Astrocyte (in vitro differentiated cells and primary cell): Measurements from ENCODE around the gene DPF3. TPM values are rescaled to one million over a fixed set of nuclear protein-coding genes. Genes with fewer than 3 reads are reported as not detected.

Experiments used
- DNase-seq: peaks from one replicate; pipeline ENCODE4 v3.0.0-alpha.2; 2010; ENCODE audit warnings: low read depth
- FAIRE-seq: peaks from 2 replicates; lab custom pipeline; 2011; peaks lifted over from hg19 to GRCh38; lab: Jason Lieb, UNC
- H2AFZ ChIP-seq: 2 replicates; pipeline ENCODE4 v1.6.0; 2012; ENCODE audit warnings: low read depth, low read length, inconsistent platforms
- H3K27ac ChIP-seq: 2 replicates; pipeline ENCODE4 v1.5.1; 2011; ENCODE audit warnings: low read depth, low read length, inconsistent platforms
- H3K27me3 ChIP-seq: 2 replicates; pipeline ENCODE4 v1.6.0; 2011; ENCODE audit warnings: low read length, inconsistent platforms; ENCODE audit not compliant: insufficient read depth
- H3K36me3 ChIP-seq: 2 replicates; pipeline ENCODE4 v1.5.1; 2011; ENCODE audit warnings: low read length, inconsistent platforms; ENCODE audit not compliant: insufficient read depth
- H3K4me1 ChIP-seq: 2 replicates; pipeline ENCODE4 v1.5.1; 2011; ENCODE audit warnings: low read length, inconsistent platforms; ENCODE audit not compliant: insufficient read depth
- H3K4me2 ChIP-seq: 2 replicates; pipeline ENCODE4 v1.6.0; 2012; ENCODE audit warnings: low read length, inconsistent platforms
- H3K4me3 ChIP-seq: 2 replicates; pipeline ENCODE4 v1.5.1; 2011; ENCODE audit warnings: low read depth, mild to moderate bottlenecking, low read length, inconsistent platforms; ENCODE audit not compliant: insufficient read depth
- H3K79me2 ChIP-seq: 2 replicates; pipeline ENCODE4 v1.6.0; 2012; ENCODE audit warnings: mild to moderate bottlenecking, low read length, inconsistent platforms; ENCODE audit not compliant: insufficient read depth
- H3K9ac ChIP-seq: 2 replicates; pipeline ENCODE4 v1.6.0; 2012; ENCODE audit warnings: mild to moderate bottlenecking, low read length, inconsistent platforms
- H3K9me3 ChIP-seq: 2 replicates; pipeline ENCODE4 v1.5.1; 2012; ENCODE audit warnings: low read depth, mild to moderate bottlenecking, low read length, inconsistent platforms; ENCODE audit not compliant: insufficient read depth
- H4K20me1 ChIP-seq: 2 replicates; pipeline ENCODE4 v1.6.0; 2012; ENCODE audit warnings: low read length, inconsistent platforms; ENCODE audit not compliant: insufficient read depth
- H3K27ac Mint-ChIP-seq: one replicate; pipeline ENCODE4 v1.8.0; 2021; ENCODE audit warnings: mild to moderate bottlenecking, mixed read lengths; ENCODE audit not compliant: unreplicated experiment
- H3K27me3 Mint-ChIP-seq: one replicate; pipeline ENCODE4 v1.8.0; 2021; ENCODE audit warnings: low read depth, mixed read lengths; ENCODE audit not compliant: unreplicated experiment
- H3K36me3 Mint-ChIP-seq: one replicate; pipeline ENCODE4 v1.8.0; 2021; ENCODE audit warnings: low read depth, mixed read lengths; ENCODE audit not compliant: unreplicated experiment
- H3K4me1 Mint-ChIP-seq: one replicate; pipeline ENCODE4 v1.8.0; 2021; ENCODE audit warnings: low read depth, mixed read lengths; ENCODE audit not compliant: unreplicated experiment
- H3K4me3 Mint-ChIP-seq: one replicate; pipeline ENCODE4 v1.8.0; 2021; ENCODE audit warnings: mild to moderate bottlenecking, moderate library complexity, mixed read lengths; ENCODE audit not compliant: unreplicated experiment
- H3K9me3 Mint-ChIP-seq: one replicate; pipeline ENCODE4 v1.8.0; 2021; ENCODE audit warnings: mild to moderate bottlenecking, mixed read lengths; ENCODE audit not compliant: unreplicated experiment
- CTCF ChIP-seq: IDR thresholded peaks from 2 replicates; pipeline ENCODE4 v1.5.1; 2011; ENCODE audit warnings: low read depth, mild to moderate bottlenecking, inconsistent platforms, low read length, moderate library complexity; ENCODE audit not compliant: insufficient read depth
- EZH2 ChIP-seq: IDR thresholded peaks from 2 replicates; pipeline ENCODE4 v1.6.1; 2012; ENCODE audit warnings: mild to moderate bottlenecking, low read length, inconsistent platforms; ENCODE audit not compliant: insufficient read depth
- total RNA-seq: library from RNA; stranded (reverse); gene quantifications from 2 replicates; pipeline ENCODE4 v1.2.1, GENCODE V29; 2021

Gene DPF3
- total RNA-seq, 1 donor from 2014 or later, result 2.4 TPM

DNA sequence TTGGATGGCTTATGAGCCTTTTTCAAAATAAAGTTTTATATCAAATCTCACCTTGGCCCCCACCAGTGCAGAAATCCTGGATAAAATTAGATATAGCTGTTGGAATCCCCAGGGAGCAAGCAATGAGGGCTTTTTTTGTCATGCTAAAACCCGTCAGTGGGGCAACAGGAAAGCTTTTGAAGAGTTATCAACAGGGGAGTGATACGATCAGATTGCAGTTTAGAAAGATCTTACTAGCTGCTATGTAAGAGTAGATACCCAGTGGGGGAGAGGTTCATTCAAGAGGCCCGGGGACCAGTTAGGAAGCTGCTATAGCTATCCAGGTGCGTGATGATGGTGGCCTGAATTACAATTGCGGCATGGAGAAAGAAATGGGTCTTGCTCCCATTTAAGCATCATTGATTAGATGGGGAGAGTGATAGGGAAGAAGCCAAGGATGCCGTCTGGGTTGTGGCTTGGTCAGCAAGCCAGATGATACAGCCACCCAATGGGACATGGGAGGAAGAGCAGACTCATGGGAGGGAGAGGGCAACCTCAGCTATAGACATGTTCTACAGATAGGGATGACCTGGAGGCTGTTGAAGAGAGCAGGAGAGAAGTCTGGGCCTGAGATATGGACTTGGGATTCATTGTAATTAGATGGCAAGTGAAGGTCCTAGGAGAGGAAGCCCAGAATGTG, 272.4 kb downstream of the DPF3 start:
- no peaks in the 10 kb centered on the region for H4K20me1 ChIP-seq
- Mint-ChIP-seq H3K4me1 (peaks cover 25% of the 10 kb centered on the region), H3K36me3 (no peaks in the 10 kb centered on the region), H3K4me3 (no peak overlapping the region), H3K9me3 (peaks cover 15% of the 10 kb centered on the region), H3K27me3 (no peaks in the 10 kb centered on the region), H3K27ac (no peak overlapping the region)
- no peak overlapping the region for H3K4me3 ChIP-seq
- FAIRE-seq, result no peak
- no peaks in the 10 kb centered on the region for H3K27me3 ChIP-seq
- H3K4me2 ChIP-seq, result no peak overlapping the region
- H3K79me2 ChIP-seq, result no peaks in the 10 kb centered on the region
- no peaks in the 10 kb centered on the region for H3K9me3 ChIP-seq
- H3K36me3 ChIP-seq, result no peaks in the 10 kb centered on the region
- no peak for TF ChIP-seq CTCF
- no peak for TF ChIP-seq EZH2
- H3K27ac ChIP-seq, result no peak overlapping the region
- DNase-seq, result no peak
- no peak overlapping the region for H3K9ac ChIP-seq
- peaks cover 26% of the 10 kb centered on the region for H3K4me1 ChIP-seq
- H2AFZ ChIP-seq, result no peak overlapping the region

GRCh38 chr14:72619881-72620280, 274.0 kb downstream of the DPF3 start:
- no peaks in the 10 kb centered on the region for H3K36me3 ChIP-seq
- H3K9me3 Mint-ChIP-seq, result peaks cover 10% of the 10 kb centered on the region
- H4K20me1 ChIP-seq, result no peaks in the 10 kb centered on the region
- H3K36me3 Mint-ChIP-seq, result no peaks in the 10 kb centered on the region
- no peak overlapping the region for H3K4me3 Mint-ChIP-seq
- TF ChIP-seq EZH2 (no peak), CTCF (no peak)
- H3K4me3 ChIP-seq, result no peak overlapping the region
- H3K27ac Mint-ChIP-seq, result no peak overlapping the region
- H2AFZ ChIP-seq, result no peak overlapping the region
- H3K9ac ChIP-seq, result no peak overlapping the region
- H3K27me3 Mint-ChIP-seq, result no peaks in the 10 kb centered on the region
- H3K4me1 Mint-ChIP-seq, result peaks cover 37% of the 10 kb centered on the region
- no peak overlapping the region for H3K4me2 ChIP-seq
- no peak overlapping the region for H3K27ac ChIP-seq
- peaks cover 42% of the 10 kb centered on the region for H3K4me1 ChIP-seq
- no peaks in the 10 kb centered on the region for H3K9me3 ChIP-seq
- DNase-seq (no peak), FAIRE-seq (no peak)
- H3K79me2 ChIP-seq, result no peaks in the 10 kb centered on the region
- H3K27me3 ChIP-seq, result no peaks in the 10 kb centered on the region

GRCh38 chr14:72619111-72619571, 274.8 kb downstream of the DPF3 start:
- no peak overlapping the region for H3K4me2 ChIP-seq
- no peak overlapping the region for H3K27ac ChIP-seq
- peaks cover 42% of the 10 kb centered on the region for H3K4me1 ChIP-seq
- DNase-seq (no peak), FAIRE-seq (no peak)
- H2AFZ ChIP-seq, result peak overlapping the region; percentile 23
- no peak overlapping the region for H3K4me3 ChIP-seq
- Mint-ChIP-seq H3K36me3 (no peaks in the 10 kb centered on the region), H3K27me3 (no peaks in the 10 kb centered on the region), H3K27ac (no peak overlapping the region), H3K4me1 (peaks cover 37% of the 10 kb centered on the region), H3K4me3 (no peak overlapping the region), H3K9me3 (peaks cover 10% of the 10 kb centered on the region)
- TF ChIP-seq CTCF, result no peak
- no peak for TF ChIP-seq EZH2
- no peaks in the 10 kb centered on the region for H3K79me2 ChIP-seq
- no peaks in the 10 kb centered on the region for H3K9me3 ChIP-seq
- H3K36me3 ChIP-seq, result no peaks in the 10 kb centered on the region
- no peaks in the 10 kb centered on the region for H3K27me3 ChIP-seq
- H4K20me1 ChIP-seq, result no peaks in the 10 kb centered on the region
- no peak overlapping the region for H3K9ac ChIP-seq
